MM.1S (cell line): ENCODE measurements around the gene RAB37.

Experiments used
- CTCF ChIP-seq: fragments of 300-600 bp; sonication (generic); IDR thresholded peaks from 2 replicates; pipeline ENCODE4 v1.5.1; 2016; ENCODE audit warnings: antibody characterized with exemption, low read length, mixed read lengths
- EZH2 ChIP-seq: fragments of 300-600 bp; sonication (generic); optimal IDR thresholded peaks from 2 replicates; pipeline ENCODE3; 2017; ENCODE audit warnings: low read depth, mild to moderate bottlenecking, antibody characterized with exemption, low read length, mixed read lengths
- EZH2phosphoT487 ChIP-seq: fragments of 300-600 bp; sonication (generic); IDR thresholded peaks from 2 replicates; pipeline ENCODE4 v1.6.1; 2018; ENCODE audit warnings: antibody characterized with exemption, low read length

- TF ChIP-seq CTCF, result no peak
- no peak for TF ChIP-seq EZH2
- no peak for TF ChIP-seq EZH2phosphoT487
These were observed 24.8 kb upstream of the RAB37 start for GRCh38 chr17:74712301-74712700.
